NCI-H82 (cell line): ENCODE data around the gene TSHZ3.
A peak's percentile ranks its signal among the peaks of the same experiment; 100 is the strongest.

Experiments used
- DNase-seq: peaks from one replicate; lab custom pipeline; 2025; lab: John Stamatoyannopoulos, UW

The TSHZ3 gene

GRCh38 chr19:31334849-31335624, 14.2 kb downstream of the TSHZ3 start:
- DNase-seq = no peak

- no peak for DNase-seq
Observed at GRCh38 chr19:31334101-31334848, 15.0 kb downstream of the TSHZ3 start.

GRCh38 chr19:31332096-31332495, 17.1 kb downstream of the TSHZ3 start:
- DNase-seq = no peak

- DNase-seq = no peak
Observed at GRCh38 chr19:31331536-31331935, 17.7 kb downstream of the TSHZ3 start.

DNA sequence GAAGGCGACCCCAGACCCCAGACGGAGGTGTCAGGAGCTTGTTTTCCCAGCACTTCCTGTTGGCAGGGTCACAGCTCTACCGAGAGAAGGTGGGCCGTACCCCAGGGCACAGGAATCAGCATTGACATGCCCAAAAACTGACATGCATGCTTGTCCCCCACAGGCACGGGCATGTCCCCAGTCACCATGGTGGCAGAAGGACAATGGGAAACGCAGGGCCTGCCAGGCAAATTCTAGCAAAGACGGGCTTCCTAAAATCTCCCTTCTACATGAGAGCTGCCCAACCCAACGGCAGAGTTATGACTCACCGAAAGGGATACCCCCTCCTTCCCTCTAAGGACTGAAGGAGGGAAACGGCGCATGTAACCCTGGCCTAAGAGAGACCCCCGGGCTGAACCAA, 18.5 kb downstream of the TSHZ3 start:
- DNase-seq = no peak

DNA sequence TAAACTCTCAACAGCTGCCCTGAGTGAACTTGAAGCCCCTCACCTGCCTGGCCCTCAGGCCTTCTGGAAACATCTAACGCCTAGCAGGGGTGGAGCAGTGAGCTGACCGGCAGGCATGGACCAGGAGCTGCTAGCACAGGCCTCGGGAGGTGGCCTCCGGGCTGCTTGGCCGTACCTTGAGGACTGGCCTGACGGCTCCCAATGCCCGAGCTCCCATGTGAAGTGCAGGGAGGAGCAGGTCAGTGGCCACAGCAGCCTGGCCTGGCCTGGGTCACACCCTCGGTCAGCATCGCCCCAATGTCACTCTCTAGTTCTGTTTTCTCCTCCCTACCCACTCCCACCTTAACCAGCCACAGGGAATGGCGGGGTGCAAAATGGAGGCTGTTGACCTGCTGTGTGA, 19.0 kb downstream of the TSHZ3 start:
- DNase-seq = no peak

GRCh38 chr19:31329819-31330218, 19.4 kb downstream of the TSHZ3 start:
- no peak for DNase-seq

- DNase-seq = no peak
Observed at GRCh38 chr19:31328238-31328637, 21.0 kb downstream of the TSHZ3 start.

- DNase-seq = no peak
Observed at GRCh38 chr19:31326329-31327028, 22.8 kb downstream of the TSHZ3 start.

DNA sequence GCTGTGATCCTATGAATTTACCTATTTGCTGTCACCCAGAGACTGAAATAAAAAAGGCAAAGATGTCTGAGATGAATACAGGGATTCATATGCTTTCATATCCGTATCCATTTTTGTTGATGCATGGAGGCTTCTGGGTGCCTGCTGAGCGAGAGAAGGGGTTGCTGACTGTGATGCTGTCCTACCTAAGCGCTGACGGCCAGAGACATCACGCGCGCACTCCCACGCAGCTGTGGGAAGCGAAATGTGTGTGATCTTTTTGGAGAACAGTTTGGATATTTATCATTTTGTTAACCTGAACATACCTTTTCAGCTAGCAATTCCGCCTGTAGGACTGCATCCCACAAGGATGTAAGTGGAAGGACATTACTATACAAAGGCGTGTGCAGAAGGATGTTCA, 23.9 kb downstream of the TSHZ3 start:
- no peak for DNase-seq

DNA sequence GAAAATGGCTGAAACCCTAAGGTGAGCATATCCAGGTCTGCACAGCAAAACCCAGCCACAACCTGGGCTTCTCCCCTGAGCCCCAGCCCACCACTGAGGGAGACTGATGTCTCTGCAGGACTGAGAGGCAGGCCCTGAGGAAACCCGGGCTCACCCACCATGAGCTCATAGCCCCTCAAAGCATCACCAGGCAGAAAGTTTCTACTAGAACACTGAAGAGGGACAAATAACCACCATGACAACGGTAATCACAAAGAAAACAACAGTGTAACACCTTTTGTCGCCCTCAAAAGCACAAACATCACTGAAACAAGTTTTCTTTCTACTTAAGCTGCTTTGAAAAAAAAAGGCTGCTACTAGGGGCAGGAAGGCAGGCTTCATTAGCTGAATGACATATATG, 29.8 kb downstream of the TSHZ3 start:
- DNase-seq = no peak

GRCh38 chr19:31318790-31319425, 30.3 kb downstream of the TSHZ3 start:
- DNase-seq = peak; percentile 35

GRCh38 chr19:31317570-31317969, 31.7 kb downstream of the TSHZ3 start:
- DNase-seq = no peak

DNA sequence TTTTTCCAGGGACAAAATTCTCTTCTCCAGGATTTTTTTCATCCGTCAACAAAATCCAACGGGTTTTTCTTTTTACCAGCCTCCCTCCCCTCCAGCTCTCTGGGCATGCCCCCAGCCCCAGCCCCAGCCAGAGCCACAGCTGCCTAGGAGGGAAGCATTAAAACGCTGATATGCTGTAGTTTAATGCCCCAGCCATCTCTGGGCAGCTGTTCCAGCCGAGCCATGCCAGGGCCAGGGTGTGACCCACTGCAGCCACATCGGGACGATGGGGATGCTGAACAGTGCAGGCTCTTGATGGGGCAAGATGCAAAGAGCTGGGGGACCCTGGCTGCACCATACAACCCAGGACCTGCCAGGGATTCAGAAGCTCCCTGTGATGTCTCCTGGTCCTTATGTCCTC, 32.1 kb downstream of the TSHZ3 start:
- DNase-seq = no peak

GRCh38 chr19:31316201-31316951, 32.9 kb downstream of the TSHZ3 start:
- peak; percentile 64 for DNase-seq

GRCh38 chr19:31315652-31316051, 33.6 kb downstream of the TSHZ3 start:
- DNase-seq = peak; percentile 48

- DNase-seq = peak; percentile 83
Observed at GRCh38 chr19:31314849-31315629, 34.2 kb downstream of the TSHZ3 start.

DNA sequence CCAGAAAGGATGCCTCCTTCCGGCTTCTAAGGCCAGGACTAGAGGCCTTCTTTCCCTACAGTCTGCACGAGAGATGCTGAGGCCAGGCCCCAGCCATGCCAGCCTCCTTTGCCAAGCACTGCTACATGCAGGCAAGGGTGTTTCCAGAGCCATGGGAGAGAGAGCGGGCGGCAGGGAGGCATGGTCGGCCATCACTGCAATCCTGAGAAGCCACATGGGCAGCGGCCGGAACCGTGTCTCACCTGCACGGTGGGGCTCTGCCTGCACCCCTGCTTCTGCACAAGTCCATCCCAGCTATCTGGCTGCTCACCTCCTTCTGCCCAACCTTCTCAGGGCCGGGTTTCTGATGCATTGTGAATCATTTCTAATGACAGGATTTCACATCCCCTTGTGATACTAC, 35.1 kb downstream of the TSHZ3 start:
- DNase-seq = no peak

DNA sequence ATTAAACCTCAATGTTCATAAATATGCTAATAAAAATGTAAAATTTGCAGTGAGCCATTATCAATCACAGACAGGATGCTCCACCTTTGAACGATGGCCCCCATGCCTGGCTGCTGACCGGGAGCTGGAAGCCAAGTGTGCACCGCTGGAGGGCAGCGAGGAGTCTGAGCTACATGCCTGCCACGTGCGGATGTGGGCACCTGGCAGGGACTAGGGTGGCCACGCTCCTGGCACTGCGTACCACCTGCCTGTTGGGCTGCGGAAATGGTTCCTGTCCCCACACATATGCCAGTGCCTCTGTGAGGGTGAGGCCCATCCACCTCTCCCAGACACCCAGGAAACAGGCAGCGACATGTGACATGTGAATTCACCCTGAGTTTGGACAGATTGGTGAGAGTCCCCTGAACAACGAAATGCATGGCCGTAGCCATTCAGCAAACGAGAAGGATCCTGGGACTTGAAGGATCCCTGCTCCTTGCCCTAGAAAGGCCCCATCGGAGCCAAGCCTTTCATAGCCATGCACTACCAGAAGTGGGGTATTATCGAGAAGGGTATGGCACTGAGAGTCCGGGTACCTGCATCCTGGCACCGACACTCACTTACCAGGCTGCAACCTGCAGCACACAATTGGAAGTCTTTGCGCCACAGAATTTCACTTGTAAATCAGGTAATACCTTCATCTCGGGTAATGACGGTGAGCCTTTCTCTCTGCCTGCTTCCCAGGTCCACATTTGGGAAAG, 35.8 kb downstream of the TSHZ3 start:
- DNase-seq = no peak

DNA sequence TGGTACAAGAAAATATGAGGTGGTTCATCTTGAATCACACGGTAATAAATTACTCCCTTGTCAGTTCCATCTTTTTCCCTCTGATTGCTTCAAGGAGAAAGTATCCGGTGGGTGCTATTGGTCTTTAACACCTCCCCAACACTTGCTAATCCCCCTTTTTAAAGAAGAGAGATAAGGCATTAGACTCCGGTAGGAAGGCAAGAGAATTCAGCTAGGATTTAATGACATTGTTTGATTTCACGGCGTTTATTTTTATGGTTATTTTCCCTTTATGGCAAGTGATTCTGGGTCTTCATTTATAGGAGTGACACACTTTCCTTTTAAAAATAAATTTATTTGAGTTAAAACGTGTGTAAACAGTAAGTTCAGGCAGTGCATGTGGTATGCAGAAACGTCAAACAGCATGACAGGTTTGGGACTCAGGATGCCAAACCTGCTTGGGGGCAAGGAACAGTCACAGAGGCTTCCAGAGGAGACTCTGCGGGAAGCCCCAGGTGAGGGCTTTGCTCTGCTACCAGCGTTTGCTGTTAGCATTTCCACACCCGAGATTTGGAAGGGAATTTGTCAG, 36.5 kb downstream of the TSHZ3 start:
- DNase-seq = no peak
